GM18909 (cell line): ENCODE data around the gene UCN3.
"Not testable (repeated sequence)": the region's sequence is repeated elsewhere in the genome, so short reads cannot be mapped to it uniquely, and the experiment has no call there.

Source experiments
- ATAC-seq: cut with Tn5 transposase; IDR thresholded peaks from one replicate; pipeline ENCODE4 v1.9.1; 2021; ENCODE audit warnings: mild to moderate bottlenecking; ENCODE audit not compliant: unreplicated experiment, poor library complexity

The UCN3 gene

GRCh38 chr10:5364374-5364773 is 392 bp upstream of the UCN3 start:
- no peak for ATAC-seq

GRCh38 chr10:5365928-5366327 is 1.2 kb downstream of the UCN3 start:
- no peak for ATAC-seq

- no peak for ATAC-seq
Measured at GRCh38 chr10:5369362-5370158, 4.8 kb downstream of the UCN3 start.

GRCh38 chr10:5370493-5371352 is 6.0 kb downstream of the UCN3 start:
- ATAC-seq = no peak

GRCh38 chr10:5373307-5373706 is 8.5 kb downstream of the UCN3 start:
- no peak for ATAC-seq

GRCh38 chr10:5373891-5374611 is 9.3 kb downstream of the UCN3 start:
- ATAC-seq = no peak

GRCh38 chr10:5376450-5376849 is 11.7 kb downstream of the UCN3 start:
- ATAC-seq = no peak

GRCh38 chr10:5379202-5379601 is 14.4 kb downstream of the UCN3 start:
- not testable (repeated sequence) for ATAC-seq

- ATAC-seq = not testable (repeated sequence)
Measured at GRCh38 chr10:5380395-5380794, 15.6 kb downstream of the UCN3 start.

GRCh38 chr10:5381187-5381586 is 16.4 kb downstream of the UCN3 start:
- no peak for ATAC-seq

GRCh38 chr10:5385224-5385623 is 20.5 kb downstream of the UCN3 start:
- no peak for ATAC-seq

- no peak for ATAC-seq
Measured at GRCh38 chr10:5387169-5387568, 22.4 kb downstream of the UCN3 start.

- ATAC-seq = no peak
Measured at GRCh38 chr10:5390607-5391205, 25.9 kb downstream of the UCN3 start.

- no peak for ATAC-seq
Measured at GRCh38 chr10:5391790-5392189, 27.0 kb downstream of the UCN3 start.

- no peak for ATAC-seq
Measured at GRCh38 chr10:5393529-5393928, 28.8 kb downstream of the UCN3 start.

GRCh38 chr10:5395168-5395567 is 30.4 kb downstream of the UCN3 start:
- ATAC-seq = no peak

GRCh38 chr10:5396556-5397300 is 32.0 kb downstream of the UCN3 start:
- ATAC-seq = no peak

GRCh38 chr10:5399332-5399731 is 34.6 kb downstream of the UCN3 start:
- no peak for ATAC-seq

- ATAC-seq = no peak
Measured at GRCh38 chr10:5400468-5401240, 35.9 kb downstream of the UCN3 start.
